WTC11 (cell line): Measurements from ENCODE around the gene ROS1.

ENCODE experiments used
- E2F5 ChIP-seq: sonication (generic); formaldehyde crosslinking; IDR thresholded peaks from 2 replicates; pipeline ENCODE4 v1.8.1; 2022; ENCODE audit warnings: mild to moderate bottlenecking, moderate library complexity, missing genetic modification reagents
- IRF1 ChIP-seq: sonication (generic); formaldehyde crosslinking; IDR thresholded peaks from 2 replicates; pipeline ENCODE4 v1.8.0; 2023; ENCODE audit warnings: missing genetic modification reagents
- IRF2 ChIP-seq: sonication (generic); formaldehyde crosslinking; IDR thresholded peaks from 2 replicates; pipeline ENCODE4 v1.8.0; 2022; ENCODE audit warnings: low read depth, missing genetic modification reagents, borderline replicate concordance
- MAX ChIP-seq: sonication (generic); formaldehyde crosslinking; IDR thresholded peaks from 2 replicates; pipeline ENCODE4 v1.8.0; 2022; ENCODE audit warnings: mild to moderate bottlenecking, missing genetic modification reagents
- NFE2L1 ChIP-seq: sonication (generic); formaldehyde crosslinking; IDR thresholded peaks from 2 replicates; pipeline ENCODE4 v1.8.1; 2023; ENCODE audit warnings: missing genetic modification reagents
- NFYB ChIP-seq: sonication (generic); formaldehyde crosslinking; conservative IDR thresholded peaks from 2 replicates; pipeline ENCODE4 v1.8.0; 2022; ENCODE audit warnings: low read depth, missing genetic modification reagents
- NR1H2 ChIP-seq: sonication (generic); formaldehyde crosslinking; IDR thresholded peaks from 2 replicates; pipeline ENCODE4 v1.9.0; 2021; ENCODE audit warnings: mild to moderate bottlenecking, moderate library complexity, missing genetic modification reagents
- NR3C1 ChIP-seq: sonication (generic); formaldehyde crosslinking; conservative IDR thresholded peaks from 2 replicates; pipeline ENCODE4 v1.8.1; 2023; ENCODE audit warnings: low read depth, mild to moderate bottlenecking, missing genetic modification reagents
- SMAD3 ChIP-seq: sonication (generic); formaldehyde crosslinking; IDR thresholded peaks from 2 replicates; pipeline ENCODE4 v1.8.0; 2022; ENCODE audit warnings: missing genetic modification reagents, mild to moderate bottlenecking, borderline replicate concordance
- SP1 ChIP-seq: sonication (generic); formaldehyde crosslinking; conservative IDR thresholded peaks from 2 replicates; pipeline ENCODE4 v1.8.1; 2022; ENCODE audit warnings: missing genetic modification reagents
- STAT6 ChIP-seq: sonication (generic); formaldehyde crosslinking; conservative IDR thresholded peaks from 2 replicates; pipeline ENCODE4 v1.8.1; 2023; ENCODE audit warnings: mild to moderate bottlenecking, low read depth, missing genetic modification reagents, moderate library complexity
- TEAD4 ChIP-seq: sonication (generic); formaldehyde crosslinking; IDR thresholded peaks from 2 replicates; pipeline ENCODE4 v1.8.0; 2022; ENCODE audit warnings: mild to moderate bottlenecking, missing genetic modification reagents
- TF ChIP-seq, protein P1 (sequence below): fragments of 200-600 bp; IDR thresholded peaks from 2 replicates; pipeline ENCODE4 v1.8.0; 2022; ENCODE audit warnings: antibody characterized with exemption
- TF ChIP-seq, protein P2 (sequence below): sonication (generic); formaldehyde crosslinking; IDR thresholded peaks from 2 replicates; pipeline ENCODE4 v1.8.0; 2022; ENCODE audit warnings: mild to moderate bottlenecking, missing genetic modification reagents

DNA sequence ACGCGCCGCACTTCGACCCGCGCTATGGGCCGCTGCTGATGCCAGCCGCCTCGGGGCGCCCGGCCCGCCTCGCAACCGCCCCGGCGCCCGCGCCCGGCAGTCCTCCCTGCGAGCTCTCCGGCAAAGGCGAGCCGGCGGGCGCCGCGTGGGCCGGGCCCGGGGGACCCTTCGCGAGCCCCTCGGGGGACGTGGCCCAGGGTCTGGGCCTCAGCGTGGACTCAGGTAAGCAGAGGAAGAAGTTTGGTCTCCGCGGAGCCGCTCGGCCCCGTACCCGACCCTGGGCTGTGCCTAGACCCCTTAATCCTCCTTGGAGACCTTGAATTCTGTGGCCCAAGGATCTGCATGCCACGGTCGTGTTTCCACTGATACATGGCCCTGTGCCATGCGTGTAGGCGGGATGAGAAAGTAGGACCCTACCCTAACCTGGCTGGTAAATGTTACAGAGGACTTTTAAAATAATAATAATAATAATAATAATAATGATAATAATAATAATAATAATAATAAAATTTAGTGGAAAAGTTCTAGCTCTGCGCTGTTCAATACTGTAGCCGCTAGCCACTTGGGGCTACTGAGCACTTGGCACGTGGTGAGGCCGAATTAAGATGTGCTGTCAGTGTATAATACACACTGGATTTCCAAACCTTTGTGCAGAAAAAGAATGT, 154.8 kb downstream of the ROS1 start:
- TF ChIP-seq, protein P1, sequence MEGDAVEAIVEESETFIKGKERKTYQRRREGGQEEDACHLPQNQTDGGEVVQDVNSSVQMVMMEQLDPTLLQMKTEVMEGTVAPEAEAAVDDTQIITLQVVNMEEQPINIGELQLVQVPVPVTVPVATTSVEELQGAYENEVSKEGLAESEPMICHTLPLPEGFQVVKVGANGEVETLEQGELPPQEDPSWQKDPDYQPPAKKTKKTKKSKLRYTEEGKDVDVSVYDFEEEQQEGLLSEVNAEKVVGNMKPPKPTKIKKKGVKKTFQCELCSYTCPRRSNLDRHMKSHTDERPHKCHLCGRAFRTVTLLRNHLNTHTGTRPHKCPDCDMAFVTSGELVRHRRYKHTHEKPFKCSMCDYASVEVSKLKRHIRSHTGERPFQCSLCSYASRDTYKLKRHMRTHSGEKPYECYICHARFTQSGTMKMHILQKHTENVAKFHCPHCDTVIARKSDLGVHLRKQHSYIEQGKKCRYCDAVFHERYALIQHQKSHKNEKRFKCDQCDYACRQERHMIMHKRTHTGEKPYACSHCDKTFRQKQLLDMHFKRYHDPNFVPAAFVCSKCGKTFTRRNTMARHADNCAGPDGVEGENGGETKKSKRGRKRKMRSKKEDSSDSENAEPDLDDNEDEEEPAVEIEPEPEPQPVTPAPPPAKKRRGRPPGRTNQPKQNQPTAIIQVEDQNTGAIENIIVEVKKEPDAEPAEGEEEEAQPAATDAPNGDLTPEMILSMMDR = no peak
- TF ChIP-seq IRF1 (CRISPR knock-in tag) = no peak
- TF ChIP-seq TEAD4 = no peak
- TF ChIP-seq SP1 (CRISPR knock-in tag) = no peak
- TF ChIP-seq STAT6 = no peak
- no peak for TF ChIP-seq NR1H2 (CRISPR knock-in tag)
- no peak for TF ChIP-seq MAX (CRISPR knock-in tag)
- no peak for TF ChIP-seq NFE2L1
- TF ChIP-seq, protein P2, sequence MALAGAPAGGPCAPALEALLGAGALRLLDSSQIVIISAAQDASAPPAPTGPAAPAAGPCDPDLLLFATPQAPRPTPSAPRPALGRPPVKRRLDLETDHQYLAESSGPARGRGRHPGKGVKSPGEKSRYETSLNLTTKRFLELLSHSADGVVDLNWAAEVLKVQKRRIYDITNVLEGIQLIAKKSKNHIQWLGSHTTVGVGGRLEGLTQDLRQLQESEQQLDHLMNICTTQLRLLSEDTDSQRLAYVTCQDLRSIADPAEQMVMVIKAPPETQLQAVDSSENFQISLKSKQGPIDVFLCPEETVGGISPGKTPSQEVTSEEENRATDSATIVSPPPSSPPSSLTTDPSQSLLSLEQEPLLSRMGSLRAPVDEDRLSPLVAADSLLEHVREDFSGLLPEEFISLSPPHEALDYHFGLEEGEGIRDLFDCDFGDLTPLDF (CRISPR knock-in tag) = no peak
- no peak for TF ChIP-seq NR3C1
- TF ChIP-seq NFYB (CRISPR knock-in tag) = no peak
- TF ChIP-seq SMAD3 (CRISPR knock-in tag) = no peak
- no peak for TF ChIP-seq E2F5 (CRISPR knock-in tag)
- no peak for TF ChIP-seq IRF2 (CRISPR knock-in tag)
